Amniotic epithelial cell (primary cell): Measurements from ENCODE around the gene FPR1.
"Not testable (repeated sequence)": the region's sequence is repeated elsewhere in the genome, so short reads cannot be mapped to it uniquely, and the experiment has no call there.

ENCODE experiments used
- DNase-seq: peaks from one replicate; pipeline ENCODE4 v3.0.0-alpha.2; 2010; ENCODE audit warnings: low read depth

FPR1 gene

GRCh38 chr19:51779703-51780102 is 28.0 kb upstream of the FPR1 start:
- DNase-seq = no peak

DNA sequence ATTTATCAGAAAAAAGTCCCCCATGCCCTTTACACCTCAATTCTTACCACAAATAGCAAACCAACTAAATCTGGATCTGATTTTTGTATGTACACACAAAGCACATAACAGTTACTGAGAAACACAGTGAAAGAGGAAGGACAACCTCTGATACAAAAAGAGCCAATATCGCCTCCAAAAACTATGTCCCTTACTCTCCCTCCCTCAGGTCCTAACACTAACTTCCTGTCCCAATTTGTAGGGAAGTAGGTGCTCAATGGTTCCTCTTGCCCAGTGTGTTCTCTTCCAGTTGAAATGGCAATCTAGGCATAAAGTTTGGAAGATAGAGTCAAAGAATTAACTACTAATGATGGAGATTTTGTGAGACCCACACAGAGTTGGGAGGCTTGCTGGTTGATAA is 27.5 kb upstream of the FPR1 start:
- DNase-seq = no peak

GRCh38 chr19:51777570-51778462 is 26.1 kb upstream of the FPR1 start:
- DNase-seq = peak; percentile 95

- not testable (repeated sequence) for DNase-seq
These were observed 24.9 kb upstream of the FPR1 start for GRCh38 chr19:51776561-51776960.

GRCh38 chr19:51772977-51773376 is 21.3 kb upstream of the FPR1 start:
- peak; percentile 33 for DNase-seq

GRCh38 chr19:51771376-51772130 is 19.9 kb upstream of the FPR1 start:
- DNase-seq = peak; percentile 90

DNA sequence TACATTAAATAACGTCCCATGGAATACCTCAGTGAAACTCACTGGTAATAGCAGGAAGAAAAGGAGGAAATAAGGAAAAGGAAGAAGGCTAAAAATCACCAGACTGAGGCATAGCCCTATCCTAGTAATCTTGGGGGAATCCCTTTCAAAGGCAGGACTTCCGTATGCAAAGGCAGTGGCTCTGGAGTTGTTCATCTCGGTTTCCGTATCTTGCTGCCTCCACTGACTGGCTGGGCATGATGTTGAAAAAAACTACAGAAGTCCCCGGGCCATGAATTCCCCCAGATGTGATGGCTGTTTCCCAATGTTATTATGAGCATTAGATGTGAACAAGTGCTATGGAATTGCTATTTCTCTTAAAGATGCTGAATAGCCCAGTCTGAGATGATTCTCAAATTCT is 14.8 kb upstream of the FPR1 start:
- no peak for DNase-seq

GRCh38 chr19:51765086-51765485 is 13.4 kb upstream of the FPR1 start:
- no peak for DNase-seq

DNA sequence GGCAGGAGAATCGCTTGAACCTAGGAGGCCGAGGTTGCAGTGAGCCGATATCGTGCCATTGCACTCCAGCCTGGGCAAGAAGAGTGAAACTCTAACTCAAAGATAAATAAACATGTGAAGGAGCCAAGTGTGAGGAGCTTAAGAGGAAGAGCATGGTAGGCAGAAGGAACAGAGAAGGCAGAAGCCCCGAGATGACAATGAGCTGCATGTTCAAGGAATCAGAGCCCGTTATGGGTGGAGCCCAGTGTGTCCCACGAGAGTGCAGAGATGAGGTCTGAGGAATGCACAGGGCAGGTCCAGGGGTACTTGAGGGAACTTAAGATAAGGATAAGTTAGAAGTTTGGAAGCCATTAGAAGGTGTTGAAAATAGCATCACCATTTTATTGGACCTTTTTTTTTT is 10.0 kb upstream of the FPR1 start:
- no peak for DNase-seq

GRCh38 chr19:51760697-51761356 is 9.1 kb upstream of the FPR1 start, which contains the start of gene FPR2:
FPR2 (plus strand) TSS chr19:51761180; CDS start chr19:51768659, 7,479 bp downstream.
- DNase-seq = no peak

- DNase-seq = no peak
These were observed 3.9 kb upstream of the FPR1 start for GRCh38 chr19:51755571-51755970.

- DNase-seq = no peak
These were observed 3.1 kb upstream of the FPR1 start for GRCh38 chr19:51754770-51755169.

GRCh38 chr19:51754109-51754508 is 2.4 kb upstream of the FPR1 start:
- no peak for DNase-seq

GRCh38 chr19:51750400-51751094 is 1.1 kb downstream of the FPR1 start:
- peak; percentile 96 for DNase-seq

DNA sequence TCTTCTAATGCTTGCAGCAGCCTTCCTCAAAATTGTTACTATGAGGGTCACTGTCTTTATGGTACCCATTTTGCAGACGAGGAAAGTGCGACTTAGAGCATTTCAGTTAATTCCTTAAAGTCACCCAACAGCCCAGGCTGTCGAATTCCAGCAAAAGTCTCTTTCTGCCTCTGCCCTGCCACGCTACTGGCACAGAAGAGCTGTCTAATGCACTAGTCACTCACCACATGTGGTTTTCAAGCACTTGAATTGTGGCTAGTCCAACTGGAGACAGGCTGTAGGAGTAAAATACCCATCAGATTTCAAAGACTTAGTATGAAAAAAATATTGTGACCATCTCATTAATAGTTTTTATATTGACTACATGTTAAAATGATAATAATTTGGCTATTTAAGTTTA is 1.7 kb downstream of the FPR1 start:
- peak; percentile 90 for DNase-seq

DNA sequence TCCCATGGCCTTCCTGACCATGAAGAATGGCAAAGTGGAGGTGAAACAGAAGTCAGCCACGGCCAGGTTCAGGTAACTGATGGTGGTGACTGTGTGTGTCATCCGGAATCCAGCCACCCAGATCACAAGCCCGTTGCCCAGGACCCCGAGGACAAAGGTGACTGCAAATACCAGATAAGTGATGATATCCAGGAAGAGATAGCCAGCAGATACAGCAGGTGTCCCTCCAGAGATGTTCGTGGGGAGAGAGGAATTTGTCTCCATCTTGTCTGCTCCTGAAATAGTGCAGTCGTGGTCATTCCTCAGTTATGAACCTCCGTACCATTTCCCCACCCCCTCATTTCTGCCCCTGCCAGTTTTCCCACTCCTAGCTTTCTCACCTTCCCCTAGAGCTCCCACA is 4.9 kb downstream of the FPR1 start:
- DNase-seq = no peak

GRCh38 chr19:51743405-51743804 is 8.3 kb downstream of the FPR1 start:
- peak; percentile 76 for DNase-seq

GRCh38 chr19:51742789-51743188 is 8.9 kb downstream of the FPR1 start:
- peak; percentile 98 for DNase-seq

DNA sequence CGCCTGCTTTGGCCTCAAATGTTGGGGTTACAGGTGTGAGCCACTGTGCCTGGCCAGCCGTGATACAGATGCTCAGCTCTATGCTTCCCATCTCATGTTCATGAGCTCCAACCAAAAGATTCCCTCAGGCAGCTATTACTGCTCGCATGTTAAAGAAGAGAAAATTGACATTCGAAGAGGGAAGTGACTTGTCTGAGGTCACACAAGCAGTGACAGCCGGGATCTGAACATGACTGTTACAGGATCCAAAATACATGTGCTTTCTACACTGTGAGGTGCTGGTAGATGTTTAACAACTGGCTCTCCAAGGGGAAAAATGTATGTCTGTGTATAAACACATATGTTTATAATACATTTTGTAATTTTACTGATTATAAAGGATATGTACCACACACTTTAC is 11.3 kb downstream of the FPR1 start:
- DNase-seq = no peak

DNA sequence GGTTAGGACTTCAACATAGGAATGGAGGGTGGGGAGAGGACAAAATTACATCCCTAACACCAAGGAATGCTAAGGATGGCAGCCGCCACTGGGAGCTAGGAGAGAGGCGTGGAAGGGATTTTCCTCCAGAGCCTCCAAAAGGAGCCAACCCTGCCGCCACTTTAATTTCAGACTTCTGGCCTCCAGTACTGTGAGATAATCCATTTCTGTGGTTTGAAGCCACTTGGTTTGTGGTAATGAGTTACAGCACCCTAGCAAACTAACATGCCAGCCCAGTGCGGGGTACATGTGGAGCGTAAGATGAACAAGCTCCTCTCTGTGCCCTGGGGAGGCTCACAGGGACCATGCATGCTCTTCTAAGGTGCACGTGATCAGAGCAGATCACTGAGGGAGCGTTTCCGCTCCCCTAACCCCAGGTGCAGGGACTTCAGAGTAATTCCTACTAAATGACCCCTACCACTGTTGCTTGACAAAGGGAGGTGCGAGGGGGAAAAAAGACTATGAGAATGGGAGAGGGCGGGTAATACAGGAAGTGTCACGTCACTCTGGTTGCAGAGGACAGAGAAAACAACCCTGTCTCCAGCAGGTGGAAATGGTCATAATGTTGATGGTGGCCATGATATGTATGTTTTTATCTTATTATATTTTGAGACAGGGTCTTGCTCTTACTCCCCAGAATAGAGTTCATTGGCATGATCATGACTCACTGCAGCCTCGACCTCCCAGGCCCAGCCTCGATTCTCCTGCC is 12.0 kb downstream of the FPR1 start:
- peak; percentile 50 for DNase-seq

GRCh38 chr19:51738523-51738922 is 13.2 kb downstream of the FPR1 start:
- not testable (repeated sequence) for DNase-seq
